ENCODE data around the gene RAD50. TPM values are rescaled to one million over a fixed set of nuclear protein-coding genes. Genes with fewer than 3 reads are reported as not detected.

Gene RAD50
- total and polyA plus RNA-seq, 10 of the 15 experiments (the other 5 are each of a cell fraction or from before 2014, with no cell fraction given) = 12.8 to 68.6 (median 47.0) TPM

GRCh38 chr5:132674671-132675506, 118.1 kb downstream of the RAD50 start (continued):
- TF ChIP-seq MEF2B (IDR thresholded peaks at IDR 0.05; ENCODE audit: partially characterized antibody, poor library complexity, severe bottlenecking) (peak; percentile 85), NR2F1 (conservative IDR thresholded peaks at IDR 0.05) (no peak), ZNF274 (IDR thresholded peaks at IDR 0.05; ENCODE audit: insufficient read depth, insufficient read length) (no peak), PKNOX1 (IDR thresholded peaks at IDR 0.05) (peak; percentile 69; the same call in 1 of the 2 replicates), SMAD1 (IDR thresholded peaks at IDR 0.05; ENCODE audit: low read depth, partially characterized antibody) (peak; percentile 86), CBFB (IDR thresholded peaks at IDR 0.05; ENCODE audit: low read depth) (no peak), BRCA1 (IDR thresholded peaks at IDR 0.05; ENCODE audit: low read depth, low read length) (no peak), EED (IDR thresholded peaks at IDR 0.05; ENCODE audit: low read depth) (peak; percentile 64), TCF12 (IDR thresholded peaks at IDR 0.05; ENCODE audit: low read depth, low read length) (peak; percentile 57; the same call in 1 of the 2 replicates), E2F4 (IDR thresholded peaks at IDR 0.05; ENCODE audit: low read depth, low read length) (no peak), PAX5 (IDR thresholded peaks at IDR 0.05; ENCODE audit: borderline replicate concordance, low read depth, low read length) (peak; percentile 78), USF2 (IDR thresholded peaks at IDR 0.05; ENCODE audit: borderline replicate concordance, low read depth, low read length) (no peak; the same call in 1 of the 2 replicates), TAF1 (IDR thresholded peaks at IDR 0.05; ENCODE audit: borderline replicate concordance, low read depth, low read length) (no peak), SKIL (IDR thresholded peaks at IDR 0.05; ENCODE audit: low read depth, poor library complexity, severe bottlenecking) (peak; percentile 55), HDAC2 (IDR thresholded peaks at IDR 0.05) (no peak), RELA (IDR thresholded peaks at IDR 0.05; ENCODE audit: borderline replicate concordance, partially characterized antibody) (peak; percentile 41), NKRF (conservative IDR thresholded peaks at IDR 0.05) (no peak; the same call in 1 of the 2 replicates), PML (IDR thresholded peaks at IDR 0.05; ENCODE audit: low read length) (no peak), POLR2AphosphoS5 (IDR thresholded peaks at IDR 0.05; ENCODE audit: low read length) (peak; percentile 65; the same call in 1 of the 2 replicates), ZNF24 (IDR thresholded peaks at IDR 0.05) (no peak), RAD21 (IDR thresholded peaks at IDR 0.05; ENCODE audit: insufficient read depth, low read depth, low read length) (no peak), MYB (IDR thresholded peaks at IDR 0.05; ENCODE audit: borderline replicate concordance, low read depth, low read length) (no peak), CHD2 (IDR thresholded peaks at IDR 0.05; ENCODE audit: borderline replicate concordance, low read depth, low read length) (peak; percentile 77; the same call in 1 of the 2 replicates), KLF5 (IDR thresholded peaks at IDR 0.05; ENCODE audit: partially characterized antibody) (peak; percentile 21)

Measured in GM12878 (cell line).